Cardiac fibroblast (primary cell): ENCODE results near the gene HOXA2.

Experiments used
- DNase-seq, 2 donors: peaks; one replicate each; pipeline versions ENCODE4 v3.0.0 to v3.0.0-alpha.2; 2010; ENCODE audit warnings: low read depth in 2 of 2
- H3K4me3 ChIP-seq, 2 donors: replicated peaks in 1 of 2; 1 replicate in 1 of 2; 2 replicates in 1 of 2; pipeline ENCODE4 v1.5.1; 2011; ENCODE audit warnings: low read depth in 2 of 2, low read length in 2 of 2, mild to moderate bottlenecking in 2 of 2, moderate library complexity in 1 of 2
- CTCF ChIP-seq: IDR thresholded peaks from one replicate; pipeline ENCODE4 v1.5.1; 2011; ENCODE audit warnings: low read depth, mild to moderate bottlenecking, low read length, inconsistent platforms

HOXA2 gene

GRCh38 chr7:27128776-27129728 is 26.6 kb upstream of the HOXA2 start:
- H3K4me3 ChIP-seq: no peak overlapping the region
- DNase-seq: no peak
- TF ChIP-seq CTCF: no peak

GRCh38 chr7:27128034-27128433 is 25.6 kb upstream of the HOXA2 start:
- no peak for TF ChIP-seq CTCF
- no peak overlapping the region for H3K4me3 ChIP-seq
- DNase-seq: no peak

GRCh38 chr7:27126596-27127327 is 24.3 kb upstream of the HOXA2 start:
- no peak for TF ChIP-seq CTCF
- H3K4me3 ChIP-seq: no peak overlapping the region
- no peak for DNase-seq

GRCh38 chr7:27125986-27126394 is 23.5 kb upstream of the HOXA2 start:
- no peak for TF ChIP-seq CTCF
- DNase-seq: no peak
- no peak overlapping the region for H3K4me3 ChIP-seq

- no peak for DNase-seq
- no peak for TF ChIP-seq CTCF
- no peak overlapping the region for H3K4me3 ChIP-seq
Measured at GRCh38 chr7:27124902-27125689, 22.6 kb upstream of the HOXA2 start.

GRCh38 chr7:27124096-27124901 is 21.8 kb upstream of the HOXA2 start:
- TF ChIP-seq CTCF: no peak
- H3K4me3 ChIP-seq: no peak overlapping the region

More at GRCh38 chr7:27124096-27124901, 21.8 kb upstream of the HOXA2 start:
- peak in 1 of 2 donors; percentile 33 for DNase-seq
